IPS-15b (cell line): ENCODE measurements around the gene ZNF677.
A peak's percentile ranks its signal among the peaks of the same experiment; 100 is the strongest.
"Not testable (repeated sequence)": the region's sequence is repeated elsewhere in the genome, so short reads cannot be mapped to it uniquely, and the experiment has no call there.

Experiments used
- H3K27me3 ChIP-seq: one replicate; pipeline ENCODE4 v1.6.1; 2013; ENCODE audit warnings: low read length; ENCODE audit not compliant: control insufficient read depth, insufficient read depth
- H3K36me3 ChIP-seq: one replicate; pipeline ENCODE4 v1.6.1; 2013; ENCODE audit warnings: low read length; ENCODE audit not compliant: control insufficient read depth, insufficient read depth
- H3K4me1 ChIP-seq: one replicate; pipeline ENCODE4 v1.6.1; 2013; ENCODE audit warnings: mild to moderate bottlenecking, low read length; ENCODE audit not compliant: control insufficient read depth, insufficient read depth
- H3K4me3 ChIP-seq: one replicate; pipeline ENCODE4 v1.5.1; 2013; ENCODE audit warnings: low read depth, low read length
- H3K9ac ChIP-seq: one replicate; pipeline ENCODE4 v1.6.1; 2013; ENCODE audit warnings: low read depth, mild to moderate bottlenecking, low read length
- H3K9me3 ChIP-seq: one replicate; pipeline ENCODE4 v1.6.1; 2013; ENCODE audit warnings: mild to moderate bottlenecking, low read length; ENCODE audit not compliant: control insufficient read depth, insufficient read depth

ZNF677 gene

DNA sequence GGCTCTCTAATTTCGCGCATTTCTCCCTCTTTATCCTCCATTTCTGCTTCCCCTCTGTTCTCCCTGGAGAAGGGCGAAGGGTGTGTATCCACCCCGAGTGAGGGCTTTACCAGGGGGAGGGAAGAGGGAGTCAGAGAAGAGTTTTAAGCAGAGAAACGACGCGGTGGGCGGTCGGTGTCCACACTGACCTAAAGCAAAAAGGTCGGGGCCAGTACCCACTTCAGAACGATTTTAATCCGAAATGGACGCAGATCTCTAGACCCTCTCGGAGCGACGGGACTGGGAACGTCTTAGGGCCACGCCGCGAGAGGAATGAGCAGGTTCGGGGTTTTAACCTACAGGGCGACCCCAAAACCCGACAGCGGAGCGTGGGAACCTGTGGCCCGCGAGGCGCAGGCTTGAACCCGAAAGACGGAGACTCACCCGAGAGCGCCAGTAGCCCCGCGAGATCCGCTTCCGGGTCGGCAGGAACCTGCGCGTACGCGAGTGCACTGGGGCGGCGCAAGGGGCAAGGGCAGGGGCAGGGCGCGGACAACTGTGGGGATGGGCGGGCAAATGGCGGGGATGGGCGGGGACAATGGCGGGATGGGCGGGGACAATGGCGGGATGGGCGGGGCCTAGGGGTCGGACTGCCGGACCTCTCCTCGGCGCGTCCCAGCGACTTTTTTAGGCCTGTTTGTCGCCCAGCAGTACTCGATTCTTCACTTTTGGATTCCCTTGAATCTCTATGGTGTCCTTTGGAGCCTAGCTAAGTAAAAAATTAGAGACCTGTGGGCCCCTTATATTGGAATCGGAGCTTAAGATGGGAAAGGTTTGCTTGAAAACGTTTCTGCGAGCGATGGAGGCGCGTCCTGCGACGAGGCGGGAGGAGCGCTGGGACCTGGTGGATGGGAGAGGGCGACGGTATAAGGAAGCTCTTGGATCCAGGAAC, at the start of gene ZNF677:
TSS of gene ZNF677 (minus strand) at position 463 of the 931 bp plus-strand sequence. CDS start 3,323 bp downstream, outside the sequence.
- Histone ChIP-seq H3K36me3 (peaks cover 5% of the 10 kb centered on the region), H3K27me3 (no peaks in the 10 kb centered on the region), H3K9me3 (peaks cover 6% of the 10 kb centered on the region), H3K9ac (peak within 1 kb of the TSS; percentile 89), H3K4me1 (no peaks in the 10 kb centered on the region), H3K4me3 (peak within 1 kb of the TSS; percentile 99)

DNA sequence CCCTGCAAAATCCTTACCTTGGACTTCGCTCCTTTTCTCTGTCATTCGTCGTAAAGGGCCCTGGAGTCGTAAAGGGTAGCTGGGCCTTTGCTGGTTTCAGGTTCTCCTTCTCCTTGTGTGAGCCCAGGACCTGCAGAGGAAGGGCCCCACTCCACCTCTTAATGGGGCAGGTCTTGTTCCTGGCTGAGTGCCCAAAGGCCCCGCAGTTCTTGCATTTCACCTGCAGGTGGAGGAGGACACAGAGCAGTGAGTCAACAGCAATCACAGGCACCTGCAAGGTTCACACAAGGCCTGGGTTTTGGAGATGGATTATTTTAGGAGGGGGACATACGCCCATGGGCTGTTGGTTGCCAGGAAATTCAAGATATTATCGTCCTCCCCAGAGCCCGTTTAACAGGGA, 46.7 kb upstream of the ZNF677 start:
- peaks cover 11% of the 10 kb centered on the region for H3K27me3 ChIP-seq
- H3K9ac ChIP-seq, H3K4me3 ChIP-seq, H3K36me3 ChIP-seq, H3K4me1 ChIP-seq, H3K9me3 ChIP-seq: not testable (repeated sequence)

GRCh38 chr19:53294786-53295441, 40.2 kb upstream of the ZNF677 start:
- Histone ChIP-seq H3K4me1 (no peaks in the 10 kb centered on the region), H3K9ac (no peak overlapping the region), H3K36me3 (no peaks in the 10 kb centered on the region)

DNA sequence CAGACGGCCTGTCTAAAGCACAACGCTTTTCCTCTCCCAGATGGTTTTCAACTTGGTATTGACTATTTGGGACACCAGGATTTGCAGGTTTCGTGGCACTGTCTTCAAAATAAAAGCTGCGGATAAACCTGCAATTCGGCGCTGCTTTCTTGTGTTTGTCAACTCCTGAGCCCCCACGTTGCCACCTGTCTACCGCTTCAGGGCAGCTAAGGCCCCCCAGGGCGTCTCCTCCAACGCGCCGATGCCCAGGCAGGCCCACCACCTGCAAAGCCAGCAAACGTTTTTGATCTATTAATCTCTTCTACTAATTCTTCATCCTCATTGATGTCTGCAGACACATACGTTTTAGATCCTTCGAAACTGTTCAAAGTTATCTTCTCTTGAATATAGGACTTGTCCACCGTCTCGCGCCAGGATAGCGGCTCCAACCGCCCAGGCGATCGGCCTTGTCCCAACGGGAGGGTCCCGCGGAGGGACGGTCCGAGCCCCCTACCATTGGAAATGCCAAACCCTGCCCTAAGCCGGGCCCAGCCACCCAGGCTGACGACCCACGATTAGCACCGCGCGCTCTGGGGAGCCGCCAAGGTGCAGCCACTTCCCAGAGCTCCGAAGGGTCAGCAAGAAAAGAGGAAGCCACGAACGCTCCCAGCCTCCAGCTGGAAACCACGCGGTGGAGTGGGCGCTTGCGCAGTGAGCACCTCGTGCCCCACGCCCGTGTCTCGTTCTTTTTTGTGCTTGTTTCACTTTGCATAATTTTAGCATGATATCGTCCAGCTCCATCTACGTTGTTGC, 36.3 kb upstream of the ZNF677 start:
- Histone ChIP-seq H3K9me3 (peaks cover 20% of the 10 kb centered on the region), H3K36me3 (no peaks in the 10 kb centered on the region), H3K9ac (no peak overlapping the region), H3K27me3 (no peaks in the 10 kb centered on the region), H3K4me3 (no peak overlapping the region), H3K4me1 (no peaks in the 10 kb centered on the region)

More at GRCh38 chr19:53294786-53295441, 40.2 kb upstream of the ZNF677 start:
- H3K27me3 ChIP-seq: no peaks in the 10 kb centered on the region
- H3K9me3 ChIP-seq: peaks cover 26% of the 10 kb centered on the region
- H3K4me3 ChIP-seq: no peak overlapping the region

GRCh38 chr19:53285087-53285486, 30.4 kb upstream of the ZNF677 start:
- Histone ChIP-seq H3K9ac (no peak overlapping the region), H3K36me3 (no peaks in the 10 kb centered on the region), H3K27me3 (no peaks in the 10 kb centered on the region), H3K9me3 (peaks cover under 1% of the 10 kb centered on the region), H3K4me3 (no peak overlapping the region), H3K4me1 (no peaks in the 10 kb centered on the region)

- H3K9me3 ChIP-seq, H3K27me3 ChIP-seq, H3K4me1 ChIP-seq, H3K36me3 ChIP-seq, H3K9ac ChIP-seq, H3K4me3 ChIP-seq: not testable (repeated sequence)
These were observed 27.3 kb upstream of the ZNF677 start for GRCh38 chr19:53281947-53282346.

DNA sequence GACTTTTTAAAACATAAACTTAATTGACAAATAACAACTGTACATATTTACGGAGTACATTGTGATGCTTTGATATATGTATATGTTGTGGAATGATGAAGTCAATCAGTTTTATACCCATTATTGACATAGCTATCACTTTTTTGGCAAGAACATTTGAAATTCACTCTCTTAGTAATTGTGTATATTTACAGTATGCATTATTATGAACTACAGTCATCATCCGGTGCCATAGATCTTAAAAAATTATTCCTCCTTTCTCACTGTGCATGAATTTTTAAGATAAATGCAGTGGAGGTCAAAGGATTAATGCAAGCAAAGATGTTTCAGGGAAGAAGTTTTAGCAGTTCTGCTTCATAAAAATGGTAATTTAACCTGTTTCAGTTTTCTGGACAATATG, 20.8 kb upstream of the ZNF677 start:
- Histone ChIP-seq H3K36me3 (no peaks in the 10 kb centered on the region), H3K4me1 (no peaks in the 10 kb centered on the region), H3K9me3 (peaks cover 10% of the 10 kb centered on the region)

DNA sequence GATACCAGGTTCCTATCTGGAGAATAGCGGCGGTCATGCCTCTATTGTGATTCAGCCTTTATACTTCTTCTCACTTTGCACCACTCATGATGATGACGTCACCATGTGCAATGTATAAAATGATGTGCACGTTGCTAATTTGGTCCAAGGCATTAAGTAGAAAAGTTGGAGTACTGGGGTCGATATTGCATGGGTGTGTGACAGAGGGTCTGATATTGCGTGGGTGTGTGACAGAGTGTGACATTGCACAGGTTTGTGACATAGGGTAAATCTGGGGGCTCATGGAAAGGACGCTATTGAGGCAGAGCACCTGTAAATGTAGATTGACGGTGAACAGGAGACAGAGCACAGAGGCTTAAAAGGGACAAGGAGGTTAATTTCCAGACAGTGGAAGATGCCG, 17.4 kb upstream of the ZNF677 start:
- H3K4me1 ChIP-seq: no peaks in the 10 kb centered on the region
- peaks cover 2% of the 10 kb centered on the region for H3K27me3 ChIP-seq
- no peak overlapping the region for H3K9ac ChIP-seq
- H3K36me3 ChIP-seq: no peaks in the 10 kb centered on the region
- H3K4me3 ChIP-seq: no peak overlapping the region
- H3K9me3 ChIP-seq: peaks cover 6% of the 10 kb centered on the region

More for the DNA sequence above, 20.8 kb upstream of the ZNF677 start:
- peaks cover 2% of the 10 kb centered on the region for H3K27me3 ChIP-seq
- no peak overlapping the region for H3K9ac ChIP-seq
- H3K4me3 ChIP-seq: no peak overlapping the region

- not testable (repeated sequence) for H3K4me1 ChIP-seq, H3K9me3 ChIP-seq, H3K4me3 ChIP-seq, H3K27me3 ChIP-seq, H3K9ac ChIP-seq, H3K36me3 ChIP-seq
These were observed 15.2 kb upstream of the ZNF677 start for GRCh38 chr19:53269861-53270260.

DNA sequence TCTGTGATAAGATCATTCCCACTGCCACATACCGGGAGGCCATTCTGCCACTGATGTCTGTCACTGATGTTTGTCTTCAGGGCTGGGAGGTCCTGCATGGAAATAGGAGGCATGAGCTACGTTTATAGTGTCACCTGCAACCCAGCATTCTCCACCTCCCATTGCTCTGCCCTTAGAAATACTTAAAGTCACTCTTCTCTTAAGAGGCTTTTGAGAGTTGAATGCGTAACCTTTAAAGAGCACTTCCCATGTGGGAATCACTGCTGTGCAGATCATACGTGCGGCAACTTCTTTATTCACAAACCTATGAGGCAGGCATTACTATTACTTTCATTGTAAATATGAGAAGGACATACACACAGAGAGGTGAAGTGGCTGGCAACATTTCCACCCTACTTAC, 12.9 kb upstream of the ZNF677 start, which contains the start of gene VN1R4:
TSS of gene VN1R4 (minus strand) at position 101 of the 400 bp plus-strand sequence. CDS start at position 43, 58 bp downstream.
- not testable (repeated sequence) for H3K27me3 ChIP-seq, H3K36me3 ChIP-seq, H3K9me3 ChIP-seq, H3K4me1 ChIP-seq, H3K9ac ChIP-seq, H3K4me3 ChIP-seq

- H3K9ac ChIP-seq, H3K36me3 ChIP-seq, H3K4me1 ChIP-seq, H3K27me3 ChIP-seq, H3K4me3 ChIP-seq, H3K9me3 ChIP-seq: not testable (repeated sequence)
These were observed 3.2 kb upstream of the ZNF677 start, which contains the start of gene VN1R2 for GRCh38 chr19:53257715-53258342. Gene VN1R2 (plus strand): TSS chr19:53258292. CDS start chr19:53258376, 84 bp downstream.
